HEK293 (cell line): Measurements from ENCODE around the gene KRT15.

Experiments
- BCL11A ChIP-seq: fragments of 450-650 bp; formaldehyde crosslinking; IDR thresholded peaks from 2 replicates; pipeline ENCODE4 v1.5.1; 2016; ENCODE audit warnings: low read depth, missing biosample characterization, missing genetic modification characterization
- BCL11B ChIP-seq: fragments of 450-650 bp; formaldehyde crosslinking; IDR thresholded peaks from 2 replicates; pipeline ENCODE4 v1.5.1; 2016; ENCODE audit warnings: low read depth, missing biosample characterization, missing genetic modification characterization
- HOXC10 ChIP-seq: sonication (generic); formaldehyde crosslinking; IDR thresholded peaks from 2 replicates; pipeline ENCODE4 v1.8.1; 2023; ENCODE audit warnings: mild to moderate bottlenecking, missing genetic modification reagents
- KLF10 ChIP-seq: fragments of 450-650 bp; IDR thresholded peaks from 2 replicates; pipeline ENCODE4 v1.5.1; 2018; ENCODE audit warnings: missing biosample characterization, mild to moderate bottlenecking, missing genetic modification characterization
- KLF7 ChIP-seq: fragments of 450-650 bp; formaldehyde crosslinking; IDR thresholded peaks from 2 replicates; pipeline ENCODE4 v1.5.1; 2016; ENCODE audit warnings: missing biosample characterization, missing genetic modification characterization, borderline replicate concordance
- KLF8 ChIP-seq: fragments of 450-650 bp; formaldehyde crosslinking; IDR thresholded peaks from 2 replicates; pipeline ENCODE4 v1.5.1; 2016; ENCODE audit warnings: missing biosample characterization, missing genetic modification characterization
- MEIS1 ChIP-seq: sonication (generic); formaldehyde crosslinking; IDR thresholded peaks from 2 replicates; pipeline ENCODE4 v1.8.1; 2022; ENCODE audit warnings: missing genetic modification reagents, mild to moderate bottlenecking, borderline replicate concordance
- MYNN ChIP-seq: fragments of 450-650 bp; formaldehyde crosslinking; IDR thresholded peaks from 2 replicates; pipeline ENCODE4 v1.5.1; 2016; ENCODE audit warnings: missing biosample characterization, missing genetic modification characterization, borderline replicate concordance
- MZF1 ChIP-seq: fragments of 450-650 bp; formaldehyde crosslinking; IDR thresholded peaks from 2 replicates; pipeline ENCODE4 v1.5.1; 2017; ENCODE audit warnings: missing biosample characterization, missing genetic modification characterization, borderline replicate concordance
- RBAK ChIP-seq: fragments of 450-650 bp; formaldehyde crosslinking; IDR thresholded peaks from 2 replicates; pipeline ENCODE4 v1.5.1; 2016; ENCODE audit warnings: missing biosample characterization, missing genetic modification characterization
- SALL2 ChIP-seq: fragments of 450-650 bp; formaldehyde crosslinking; IDR thresholded peaks from 2 replicates; pipeline ENCODE4 v1.5.0; 2017; ENCODE audit warnings: missing biosample characterization, mild to moderate bottlenecking, missing genetic modification characterization, borderline replicate concordance
- ZFP3 ChIP-seq: fragments of 450-650 bp; formaldehyde crosslinking; IDR thresholded peaks from 2 replicates; pipeline ENCODE4 v1.5.1; 2016; ENCODE audit warnings: low read depth, missing biosample characterization, missing genetic modification characterization
- ZNF121 ChIP-seq: fragments of 450-650 bp; formaldehyde crosslinking; IDR thresholded peaks from 2 replicates; pipeline ENCODE4 v1.5.1; 2016; ENCODE audit warnings: missing biosample characterization, missing genetic modification characterization
- ZNF138 ChIP-seq: fragments of 450-650 bp; formaldehyde crosslinking; IDR thresholded peaks from 2 replicates; pipeline ENCODE4 v1.5.1; 2016; ENCODE audit warnings: missing biosample characterization, missing genetic modification characterization, borderline replicate concordance
- ZNF202 ChIP-seq: fragments of 450-650 bp; formaldehyde crosslinking; IDR thresholded peaks from 2 replicates; pipeline ENCODE4 v1.5.1; 2016; ENCODE audit warnings: missing biosample characterization, missing genetic modification characterization, borderline replicate concordance
- ZNF214 ChIP-seq: fragments of 450-650 bp; formaldehyde crosslinking; IDR thresholded peaks from 2 replicates; pipeline ENCODE4 v1.5.1; 2017; ENCODE audit warnings: missing biosample characterization, mild to moderate bottlenecking, missing genetic modification characterization, borderline replicate concordance
- ZNF341 ChIP-seq: fragments of 450-650 bp; formaldehyde crosslinking; IDR thresholded peaks from 2 replicates; pipeline ENCODE4; 2016; ENCODE audit warnings: low read depth, missing biosample characterization, missing genetic modification characterization
- ZNF350 ChIP-seq: fragments of 450-650 bp; formaldehyde crosslinking; IDR thresholded peaks from 2 replicates; pipeline ENCODE4 v1.5.0; 2017; ENCODE audit warnings: missing biosample characterization, mild to moderate bottlenecking, missing genetic modification characterization
- ZNF354C ChIP-seq: fragments of 450-650 bp; formaldehyde crosslinking; IDR thresholded peaks from 2 replicates; pipeline ENCODE4 v1.5.1; 2016; ENCODE audit warnings: missing biosample characterization, missing genetic modification characterization, low read depth, borderline replicate concordance
- ZNF391 ChIP-seq: fragments of 450-650 bp; formaldehyde crosslinking; IDR thresholded peaks from 2 replicates; pipeline ENCODE4 v1.5.1; 2016; ENCODE audit warnings: low read depth, missing biosample characterization, missing genetic modification characterization, borderline replicate concordance
- ZNF416 ChIP-seq: fragments of 450-650 bp; formaldehyde crosslinking; IDR thresholded peaks from 2 replicates; pipeline ENCODE4 v1.5.1; 2016; ENCODE audit warnings: missing biosample characterization, missing genetic modification characterization
- ZNF423 ChIP-seq: fragments of 450-650 bp; formaldehyde crosslinking; IDR thresholded peaks from 2 replicates; pipeline ENCODE4 v1.5.1; 2016; ENCODE audit warnings: missing biosample characterization, missing genetic modification characterization
- ZNF501 ChIP-seq: fragments of 450-650 bp; formaldehyde crosslinking; IDR thresholded peaks from 2 replicates; pipeline ENCODE4 v1.5.1; 2016; ENCODE audit warnings: missing biosample characterization, missing genetic modification characterization
- ZNF510 ChIP-seq: fragments of 450-650 bp; formaldehyde crosslinking; IDR thresholded peaks from 2 replicates; pipeline ENCODE4 v1.5.1; 2018; ENCODE audit warnings: mild to moderate bottlenecking, missing genetic modification characterization, missing biosample characterization; ENCODE audit not compliant: insufficient replicate concordance
- ZNF514 ChIP-seq: fragments of 450-650 bp; formaldehyde crosslinking; IDR thresholded peaks from 2 replicates; pipeline ENCODE4 v1.5.1; 2016; ENCODE audit warnings: missing biosample characterization, missing genetic modification characterization
- ZNF529 ChIP-seq: fragments of 450-650 bp; formaldehyde crosslinking; IDR thresholded peaks from 2 replicates; pipeline ENCODE4 v1.5.1; 2017; ENCODE audit warnings: missing genetic modification characterization, missing biosample characterization; ENCODE audit not compliant: insufficient replicate concordance
- ZNF530 ChIP-seq: fragments of 450-650 bp; formaldehyde crosslinking; IDR thresholded peaks from 2 replicates; pipeline ENCODE4 v1.5.1; 2016; ENCODE audit warnings: low read depth, missing biosample characterization, missing genetic modification characterization
- ZNF549 ChIP-seq: fragments of 450-650 bp; IDR thresholded peaks from 2 replicates; pipeline ENCODE4 v1.5.1; 2018; ENCODE audit warnings: missing biosample characterization, missing genetic modification characterization, mild to moderate bottlenecking, inconsistent platforms, moderate library complexity
- ZNF558 ChIP-seq: fragments of 450-650 bp; formaldehyde crosslinking; IDR thresholded peaks from 2 replicates; pipeline ENCODE4 v1.5.1; 2016; ENCODE audit warnings: missing biosample characterization, missing genetic modification characterization
- ZNF621 ChIP-seq: fragments of 450-650 bp; formaldehyde crosslinking; IDR thresholded peaks from 2 replicates; pipeline ENCODE4 v1.5.1; 2017; ENCODE audit warnings: missing biosample characterization, missing genetic modification characterization
- ZNF707 ChIP-seq: fragments of 450-650 bp; formaldehyde crosslinking; IDR thresholded peaks from 2 replicates; pipeline ENCODE4 v1.5.1; 2016; ENCODE audit warnings: missing biosample characterization, missing genetic modification characterization
- ZNF76 ChIP-seq: fragments of 450-650 bp; formaldehyde crosslinking; IDR thresholded peaks from 2 replicates; pipeline ENCODE4; 2016; ENCODE audit warnings: low read depth, missing biosample characterization, missing genetic modification characterization, borderline replicate concordance
- TF ChIP-seq, protein P1 (sequence below): fragments of 450-650 bp; formaldehyde crosslinking; IDR thresholded peaks from 2 replicates; pipeline ENCODE4 v1.5.1; 2016; ENCODE audit warnings: missing biosample characterization, missing genetic modification characterization
- TF ChIP-seq, protein P2 (sequence below): fragments of 450-650 bp; formaldehyde crosslinking; IDR thresholded peaks from 2 replicates; pipeline ENCODE4 v1.5.1; 2016; ENCODE audit warnings: missing biosample characterization, missing genetic modification characterization
- TF ChIP-seq, protein P3 (sequence below): fragments of 450-650 bp; IDR thresholded peaks from 2 replicates; pipeline ENCODE4 v1.5.1; 2018; ENCODE audit warnings: missing biosample characterization, missing genetic modification characterization
- TF ChIP-seq, protein P4 (sequence below): fragments of 450-650 bp; formaldehyde crosslinking; IDR thresholded peaks from 2 replicates; pipeline ENCODE4 v1.5.1; 2016; ENCODE audit warnings: missing biosample characterization, missing genetic modification characterization

The KRT15 gene

DNA sequence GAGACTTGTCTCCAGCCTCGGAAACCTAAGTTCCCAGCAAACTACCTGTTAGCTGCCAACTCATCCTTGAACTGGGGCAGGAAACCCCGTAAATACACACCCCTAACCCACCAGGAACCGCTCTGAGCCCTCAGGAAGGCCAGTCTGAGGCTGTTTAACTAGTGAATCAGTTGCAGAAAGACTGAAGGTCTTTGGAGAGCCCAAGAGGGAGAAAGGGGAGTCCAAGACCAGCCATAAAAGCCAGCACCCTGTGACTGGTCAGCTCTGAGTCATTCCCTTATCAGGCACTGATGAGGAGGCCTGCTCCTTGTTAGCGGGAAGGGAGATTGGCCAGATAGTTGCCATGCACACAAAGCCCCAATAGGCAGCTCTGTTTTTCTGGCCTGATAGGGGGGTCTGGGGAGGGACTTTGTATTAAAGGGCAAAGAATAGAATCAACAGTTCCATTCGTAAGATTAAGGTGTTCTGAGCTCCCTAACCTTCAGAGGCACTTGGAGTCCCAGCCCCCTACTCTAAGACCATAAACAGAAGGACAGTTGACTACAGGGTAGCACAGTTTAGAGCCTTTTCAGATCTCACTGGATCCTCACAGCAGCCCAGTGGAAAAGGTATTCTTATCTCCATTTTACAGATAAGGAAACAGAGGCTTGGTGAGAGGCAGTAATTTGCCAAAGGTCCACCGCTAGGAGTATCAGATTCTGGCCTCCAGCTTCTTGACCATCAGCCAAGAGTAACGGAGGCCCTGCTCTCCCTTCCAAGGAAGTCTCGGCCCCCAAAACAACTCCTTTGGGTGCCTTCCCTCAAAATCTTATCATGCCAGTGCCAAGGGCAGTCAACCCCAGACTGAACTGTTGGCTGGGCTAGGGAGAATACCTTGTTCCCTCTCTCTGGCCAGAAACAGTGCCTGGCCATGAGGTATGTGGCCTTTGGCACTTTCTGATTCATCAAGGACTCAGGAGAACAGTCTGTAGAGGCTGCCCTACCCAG lies 11.7 kb upstream of the KRT15 start (continued):
- TF ChIP-seq, protein P1, sequence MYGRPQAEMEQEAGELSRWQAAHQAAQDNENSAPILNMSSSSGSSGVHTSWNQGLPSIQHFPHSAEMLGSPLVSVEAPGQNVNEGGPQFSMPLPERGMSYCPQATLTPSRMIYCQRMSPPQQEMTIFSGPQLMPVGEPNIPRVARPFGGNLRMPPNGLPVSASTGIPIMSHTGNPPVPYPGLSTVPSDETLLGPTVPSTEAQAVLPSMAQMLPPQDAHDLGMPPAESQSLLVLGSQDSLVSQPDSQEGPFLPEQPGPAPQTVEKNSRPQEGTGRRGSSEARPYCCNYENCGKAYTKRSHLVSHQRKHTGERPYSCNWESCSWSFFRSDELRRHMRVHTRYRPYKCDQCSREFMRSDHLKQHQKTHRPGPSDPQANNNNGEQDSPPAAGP (tag by site-specific recombination), result no peak
- no peak for TF ChIP-seq ZNF501 (tag by site-specific recombination)
- TF ChIP-seq RBAK, result no peak
- TF ChIP-seq MEIS1 (CRISPR knock-in tag), result no peak
- 0 out of 2 replicates have a peak, but pooled peaks have one; percentile 31 for TF ChIP-seq ZNF341
- TF ChIP-seq ZNF76 (tag by site-specific recombination), result no peak
- TF ChIP-seq ZNF391, result no peak
- TF ChIP-seq ZNF423, result no peak
- no peak for TF ChIP-seq ZNF138
- TF ChIP-seq MZF1, result no peak
- no peak for TF ChIP-seq BCL11B (tag by site-specific recombination)
- no peak for TF ChIP-seq HOXC10 (CRISPR knock-in tag)
- TF ChIP-seq ZNF549 (tag by site-specific recombination), result no peak
- TF ChIP-seq ZNF558 (tag by site-specific recombination), result no peak
- TF ChIP-seq KLF8 (tag by site-specific recombination), result no peak
- TF ChIP-seq KLF10 (tag by site-specific recombination), result no peak
- TF ChIP-seq ZNF514 (tag by site-specific recombination), result no peak
- no peak for TF ChIP-seq ZNF354C (tag by site-specific recombination)
- no peak for TF ChIP-seq ZNF510 (tag by site-specific recombination)
- TF ChIP-seq ZNF621 (tag by site-specific recombination), result no peak
- 0 out of 2 replicates have a peak, but pooled peaks have one; percentile 28 for TF ChIP-seq BCL11A (tag by site-specific recombination)
- TF ChIP-seq ZNF529 (tag by site-specific recombination), result no peak
- TF ChIP-seq MYNN, result no peak
- TF ChIP-seq ZNF214, result no peak
- TF ChIP-seq ZNF121 (tag by site-specific recombination), result no peak
- TF ChIP-seq ZNF416 (tag by site-specific recombination), result no peak
- no peak for TF ChIP-seq ZNF350 (tag by site-specific recombination)
- TF ChIP-seq, protein P2, sequence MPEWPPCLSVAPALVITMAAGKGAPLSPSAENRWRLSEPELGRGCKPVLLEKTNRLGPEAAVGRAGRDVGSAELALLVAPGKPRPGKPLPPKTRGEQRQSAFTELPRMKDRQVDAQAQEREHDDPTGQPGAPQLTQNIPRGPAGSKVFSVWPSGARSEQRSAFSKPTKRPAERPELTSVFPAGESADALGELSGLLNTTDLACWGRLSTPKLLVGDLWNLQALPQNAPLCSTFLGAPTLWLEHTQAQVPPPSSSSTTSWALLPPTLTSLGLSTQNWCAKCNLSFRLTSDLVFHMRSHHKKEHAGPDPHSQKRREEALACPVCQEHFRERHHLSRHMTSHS (tag by site-specific recombination), result no peak
- no peak for TF ChIP-seq ZNF202
- TF ChIP-seq ZNF707 (tag by site-specific recombination), result no peak
- TF ChIP-seq, protein P3, sequence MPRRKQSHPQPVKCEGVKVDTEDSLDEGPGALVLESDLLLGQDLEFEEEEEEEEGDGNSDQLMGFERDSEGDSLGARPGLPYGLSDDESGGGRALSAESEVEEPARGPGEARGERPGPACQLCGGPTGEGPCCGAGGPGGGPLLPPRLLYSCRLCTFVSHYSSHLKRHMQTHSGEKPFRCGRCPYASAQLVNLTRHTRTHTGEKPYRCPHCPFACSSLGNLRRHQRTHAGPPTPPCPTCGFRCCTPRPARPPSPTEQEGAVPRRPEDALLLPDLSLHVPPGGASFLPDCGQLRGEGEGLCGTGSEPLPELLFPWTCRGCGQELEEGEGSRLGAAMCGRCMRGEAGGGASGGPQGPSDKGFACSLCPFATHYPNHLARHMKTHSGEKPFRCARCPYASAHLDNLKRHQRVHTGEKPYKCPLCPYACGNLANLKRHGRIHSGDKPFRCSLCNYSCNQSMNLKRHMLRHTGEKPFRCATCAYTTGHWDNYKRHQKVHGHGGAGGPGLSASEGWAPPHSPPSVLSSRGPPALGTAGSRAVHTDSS, result 0 out of 2 replicates have a peak, but pooled peaks have one; percentile 25
- no peak for TF ChIP-seq ZNF530 (tag by site-specific recombination)
- no peak for TF ChIP-seq KLF7 (tag by site-specific recombination)
- TF ChIP-seq ZFP3 (tag by site-specific recombination), result no peak
- TF ChIP-seq, protein P4, sequence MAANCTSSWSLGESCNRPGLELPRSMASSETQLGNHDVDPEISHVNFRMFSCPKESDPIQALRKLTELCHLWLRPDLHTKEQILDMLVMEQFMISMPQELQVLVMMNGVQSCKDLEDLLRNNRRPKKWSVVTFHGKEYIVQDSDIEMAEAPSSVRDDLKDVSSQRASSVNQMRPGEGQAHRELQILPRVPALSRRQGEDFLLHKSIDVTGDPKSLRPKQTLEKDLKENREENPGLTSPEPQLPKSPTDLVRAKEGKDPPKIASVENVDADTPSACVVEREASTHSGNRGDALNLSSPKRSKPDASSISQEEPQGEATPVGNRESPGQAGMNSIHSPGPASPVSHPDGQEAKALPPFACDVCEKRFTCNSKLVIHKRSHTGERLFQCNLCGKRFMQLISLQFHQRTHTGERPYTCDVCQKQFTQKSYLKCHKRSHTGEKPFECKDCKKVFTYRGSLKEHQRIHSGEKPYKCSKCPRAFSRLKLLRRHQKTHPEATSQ, result no peak
- no peak for TF ChIP-seq SALL2 (tag by site-specific recombination)
